GM12891 (cell line): ENCODE results near the gene TFB1M.

Experiments used
- DNase-seq: peaks from one replicate; pipeline ENCODE4 v3.0.0; 2011; ENCODE audit warnings: low spot score; ENCODE audit not compliant: insufficient read length
- FAIRE-seq: peaks from 2 replicates; lab custom pipeline; 2011; peaks lifted over from hg19 to GRCh38; lab: Jason Lieb, UNC
- PAX5 ChIP-seq: IDR thresholded peaks from 2 replicates; pipeline ENCODE4 v1.6.1; 2011; ENCODE audit warnings: low read length, moderate library complexity, mild to moderate bottlenecking; ENCODE audit not compliant: insufficient read depth, severe bottlenecking
- POLR2A ChIP-seq: IDR thresholded peaks from 2 replicates; pipeline ENCODE4 v1.6.1; 2011; ENCODE audit warnings: low read depth, low read length, control low read depth
- POLR2AphosphoS5 ChIP-seq: IDR thresholded peaks from 2 replicates; pipeline ENCODE4 v1.6.1; 2011; ENCODE audit warnings: low read depth, low read length, control low read depth
- POU2F2 ChIP-seq: IDR thresholded peaks from 2 replicates; pipeline ENCODE4 v1.6.1; 2011; ENCODE audit warnings: low read depth, mild to moderate bottlenecking, control low read depth, low read length, moderate library complexity
- SPI1 ChIP-seq: IDR thresholded peaks from 2 replicates; pipeline ENCODE4 v1.6.1; 2011; ENCODE audit warnings: low read depth, low read length, control low read depth
- TAF1 ChIP-seq: IDR thresholded peaks from 2 replicates; pipeline ENCODE4 v1.6.1; 2011; ENCODE audit warnings: low read depth, low read length, control low read depth

Gene TFB1M

DNA sequence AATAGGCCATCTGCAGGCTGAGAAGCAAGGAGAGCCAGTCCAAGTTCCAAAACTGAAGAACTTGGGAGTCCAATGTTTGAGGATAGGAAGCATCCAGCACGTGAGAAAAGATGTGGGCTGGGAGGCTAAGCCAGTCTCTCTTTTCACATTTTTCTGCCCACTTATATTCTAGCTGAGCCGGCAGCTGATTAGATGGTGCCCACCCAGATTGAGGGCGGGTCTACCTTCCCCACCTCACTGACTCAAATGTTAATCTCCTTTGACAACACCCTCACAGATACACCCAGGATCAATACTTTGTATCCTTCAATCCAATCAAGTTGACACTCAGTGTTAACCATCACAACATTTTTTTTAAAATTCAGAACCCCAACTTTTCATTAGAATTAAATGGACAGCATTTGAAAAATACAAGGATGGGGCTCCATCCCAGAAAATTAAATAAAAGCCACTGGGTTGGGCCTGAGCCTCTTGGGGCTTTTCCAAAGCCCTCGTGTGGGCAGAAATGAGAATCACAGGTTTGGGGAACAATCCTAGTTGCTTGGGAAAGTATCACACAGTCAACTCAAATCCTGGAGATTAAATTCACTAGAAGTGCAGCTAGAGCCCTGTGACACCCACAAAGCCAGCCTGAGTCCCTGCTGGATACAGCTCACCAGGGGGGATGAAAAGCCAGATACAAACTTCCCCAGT is 48.3 kb downstream of the TFB1M start:
- FAIRE-seq (no peak), DNase-seq (no peak)
- TF ChIP-seq PAX5, result no peak
- no peak for TF ChIP-seq TAF1
- TF ChIP-seq SPI1, result no peak
- TF ChIP-seq POLR2A, result no peak
- no peak for TF ChIP-seq POLR2AphosphoS5
- TF ChIP-seq POU2F2, result no peak

DNA sequence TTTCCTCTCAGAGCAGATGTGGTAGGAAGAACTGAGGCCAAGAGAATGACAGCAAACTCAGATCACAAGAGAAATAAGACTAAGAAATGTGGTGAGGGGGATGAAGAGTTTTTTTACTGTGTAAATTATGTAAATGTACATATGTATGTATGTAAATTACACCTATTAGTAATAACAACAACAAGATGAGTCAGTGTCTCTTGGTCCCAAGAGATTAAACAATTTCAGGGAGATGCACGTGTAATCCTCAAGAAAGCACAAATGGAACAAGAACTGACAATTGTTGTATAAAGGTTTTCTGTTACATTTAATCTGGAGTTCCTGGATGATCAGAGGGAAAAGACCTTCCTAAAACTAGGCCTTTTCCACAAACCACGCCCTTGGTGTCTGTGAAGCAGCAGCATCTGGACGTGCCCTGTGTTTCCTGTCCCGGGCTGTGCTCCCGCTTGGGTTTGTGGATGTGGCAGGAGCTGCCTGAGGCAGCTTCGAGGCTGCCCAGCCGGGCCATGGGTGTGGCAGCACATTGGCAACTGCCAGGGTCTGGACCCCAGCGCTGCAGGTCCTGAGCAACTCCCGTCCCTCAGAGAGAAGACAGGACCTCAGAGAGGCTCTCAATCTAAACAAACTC is 49.5 kb downstream of the TFB1M start:
- FAIRE-seq (no peak), DNase-seq (no peak)
- TF ChIP-seq POLR2A (no peak), PAX5 (no peak), POU2F2 (no peak), POLR2AphosphoS5 (no peak), SPI1 (no peak), TAF1 (no peak)

DNA sequence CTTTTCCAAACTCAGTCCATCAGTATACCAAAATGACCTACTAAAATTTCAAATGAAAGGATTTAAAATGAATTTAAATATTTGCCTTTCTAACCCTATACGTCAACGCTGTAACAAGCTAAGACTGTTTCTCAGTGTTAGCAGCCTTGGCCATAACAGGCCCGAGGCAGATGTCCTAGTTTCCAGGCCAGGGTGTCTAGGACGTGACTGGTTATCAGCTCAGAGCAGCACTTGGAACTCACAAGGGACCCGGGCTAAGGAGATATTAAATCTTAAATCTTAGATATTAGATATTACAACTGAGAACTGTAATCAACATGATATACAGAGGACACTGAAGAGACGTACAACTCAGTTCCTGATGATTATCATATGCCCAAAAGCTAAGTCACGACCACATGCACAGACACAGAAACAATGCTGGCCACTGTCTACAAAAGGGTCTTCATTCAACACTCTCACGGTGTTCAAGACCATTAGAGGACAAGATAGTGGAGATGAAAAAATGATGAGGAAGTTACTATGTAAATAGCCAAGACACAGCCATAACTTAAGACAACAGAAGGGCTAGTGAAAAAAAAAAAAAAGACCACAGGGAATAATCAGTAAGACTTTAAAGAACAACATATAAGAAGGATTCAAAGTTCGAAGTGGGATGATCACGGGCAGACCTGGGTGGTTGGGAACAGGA is 50.8 kb downstream of the TFB1M start, which contains the start of gene CLDN20:
Gene CLDN20, plus strand, starts transcription at position 641 of the 691 bp plus-strand sequence. CDS start 11,707 bp downstream, outside the sequence.
- FAIRE-seq, result no peak
- no peak for TF ChIP-seq POU2F2
- DNase-seq, result no peak

GRCh38 chr6:155262655-155263054 is 51.6 kb downstream of the TFB1M start:
- TF ChIP-seq POU2F2 (no peak), POLR2A (no peak), POLR2AphosphoS5 (no peak), PAX5 (no peak), SPI1 (no peak)
- no peak for FAIRE-seq
- no peak for DNase-seq

DNA sequence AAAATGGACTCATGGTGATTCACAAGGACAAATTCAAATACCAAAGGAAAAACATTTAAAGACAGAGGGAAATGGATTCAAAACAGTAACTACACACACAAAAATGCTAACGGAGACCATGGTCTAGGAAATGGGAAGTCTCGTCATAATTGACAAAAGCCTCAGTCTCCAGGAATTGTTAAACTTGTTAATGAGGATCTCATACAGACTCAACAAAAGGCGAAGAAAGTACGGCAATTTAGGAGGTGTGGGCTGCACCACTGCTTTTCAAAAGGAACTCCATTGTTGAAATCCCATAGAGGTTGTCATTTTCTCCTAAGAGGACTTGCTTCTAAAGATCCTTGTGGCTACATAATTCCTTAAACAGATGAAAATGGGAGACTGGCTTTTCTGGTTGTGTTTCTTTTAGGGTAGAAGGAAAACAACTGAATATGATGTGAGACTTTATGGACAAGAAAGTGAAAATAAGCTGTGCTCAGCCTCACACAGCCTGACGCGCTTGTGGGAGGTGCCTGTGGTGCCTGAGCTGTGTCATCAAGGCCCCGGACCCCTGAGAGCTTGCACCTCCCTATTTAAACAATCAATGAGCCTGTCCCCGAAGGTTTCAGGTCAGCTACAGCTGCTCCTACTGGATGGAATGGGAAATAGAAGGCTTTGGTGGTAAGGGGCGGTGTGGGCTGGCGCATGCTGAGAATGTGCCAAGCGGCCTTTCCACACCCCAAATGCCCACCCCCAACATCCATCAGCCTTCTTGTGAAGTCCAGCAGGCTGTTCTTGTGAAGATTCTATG is 53.0 kb downstream of the TFB1M start:
- no peak for DNase-seq
- no peak for FAIRE-seq
- no peak for TF ChIP-seq POU2F2
- no peak for TF ChIP-seq SPI1

- FAIRE-seq (no peak), DNase-seq (no peak)
- TF ChIP-seq POLR2AphosphoS5, result no peak
- TF ChIP-seq PAX5, result no peak
- TF ChIP-seq POLR2A, result no peak
- no peak for TF ChIP-seq TAF1
- no peak for TF ChIP-seq SPI1
- TF ChIP-seq POU2F2, result no peak
These were observed 53.6 kb downstream of the TFB1M start for GRCh38 chr6:155260686-155261085.

DNA sequence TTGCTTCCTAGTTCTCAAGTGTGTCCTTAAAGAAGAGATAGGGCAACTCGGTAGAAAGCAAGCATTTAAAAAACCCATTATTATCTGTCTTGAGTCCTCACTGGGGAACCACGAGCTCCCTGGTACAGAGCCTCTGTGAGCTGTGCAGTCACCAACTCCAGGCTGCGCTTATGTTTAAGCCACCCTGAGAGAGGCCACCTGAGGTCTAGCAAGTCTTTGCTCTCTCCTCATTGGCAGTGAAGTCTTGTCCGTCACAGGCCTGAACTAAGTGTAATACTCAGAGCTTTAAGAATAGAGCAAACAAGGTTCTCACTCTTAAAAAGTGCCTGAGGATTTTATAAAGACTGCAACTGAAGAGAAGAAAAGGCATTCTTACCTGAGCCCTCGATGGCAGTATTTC is 54.4 kb downstream of the TFB1M start:
- TF ChIP-seq POLR2A (no peak), POU2F2 (no peak), TAF1 (no peak), PAX5 (no peak), POLR2AphosphoS5 (no peak), SPI1 (no peak)
- no peak for FAIRE-seq
- DNase-seq, result no peak

- FAIRE-seq (no peak), DNase-seq (no peak)
- TF ChIP-seq SPI1, result no peak
- no peak for TF ChIP-seq POLR2A
- TF ChIP-seq POLR2AphosphoS5, result no peak
- TF ChIP-seq POU2F2, result no peak
- no peak for TF ChIP-seq PAX5
- no peak for TF ChIP-seq TAF1
These were observed 55.1 kb downstream of the TFB1M start for GRCh38 chr6:155259204-155259603.

- TF ChIP-seq PAX5 (no peak), POLR2AphosphoS5 (no peak)
- FAIRE-seq (no peak), DNase-seq (no peak)
These were observed 56.5 kb downstream of the TFB1M start for GRCh38 chr6:155257796-155258195.
